Measurements from ENCODE around the gene ARID3B.
"Not testable (repeated sequence)": the region's sequence is repeated elsewhere in the genome, so short reads cannot be mapped to it uniquely, and the experiment has no call there.

Gene ARID3B, protein sequence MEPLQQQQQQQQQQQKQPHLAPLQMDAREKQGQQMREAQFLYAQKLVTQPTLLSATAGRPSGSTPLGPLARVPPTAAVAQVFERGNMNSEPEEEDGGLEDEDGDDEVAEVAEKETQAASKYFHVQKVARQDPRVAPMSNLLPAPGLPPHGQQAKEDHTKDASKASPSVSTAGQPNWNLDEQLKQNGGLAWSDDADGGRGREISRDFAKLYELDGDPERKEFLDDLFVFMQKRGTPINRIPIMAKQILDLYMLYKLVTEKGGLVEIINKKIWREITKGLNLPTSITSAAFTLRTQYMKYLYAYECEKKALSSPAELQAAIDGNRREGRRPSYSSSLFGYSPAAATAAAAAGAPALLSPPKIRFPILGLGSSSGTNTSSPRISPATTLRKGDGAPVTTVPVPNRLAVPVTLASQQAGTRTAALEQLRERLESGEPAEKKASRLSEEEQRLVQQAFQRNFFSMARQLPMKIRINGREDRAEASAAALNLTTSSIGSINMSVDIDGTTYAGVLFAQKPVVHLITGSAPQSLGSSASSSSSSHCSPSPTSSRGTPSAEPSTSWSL

GRCh38 chr15:74540761-74541493 lies at the start of gene ARID3B:
TSS of gene ARID3B (plus strand) at chr15:74541220. CDS start at chr15:74543937, 2,717 bp downstream.
- FAIRE-seq = peak; percentile 92
- peak; percentile 86 for DNase-seq (ENCODE audit: extremely low spot score, insufficient read length, low read depth)

DNA sequence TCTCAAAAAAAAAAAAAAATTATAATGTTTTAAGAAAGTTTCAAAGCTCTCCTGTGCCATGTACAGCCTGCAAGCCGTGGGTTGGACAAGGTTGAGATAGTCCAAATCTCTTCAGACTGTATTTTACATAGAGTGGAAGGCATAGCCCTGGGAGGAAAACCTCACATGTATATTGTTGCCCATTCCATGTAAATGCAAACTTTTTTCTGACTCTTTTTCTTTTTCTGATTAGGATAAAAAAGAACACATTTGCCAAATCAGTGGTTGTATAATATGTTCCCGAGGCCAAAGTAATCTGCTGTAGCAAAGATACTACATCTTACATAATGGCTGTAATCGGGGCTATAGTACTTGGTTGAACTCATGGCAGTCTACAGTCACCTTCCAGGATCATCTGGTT lies 44.4 kb upstream of the ARID3B start:
- no peak for FAIRE-seq
- no peak for DNase-seq (ENCODE audit: extremely low spot score, insufficient read length, low read depth)

- FAIRE-seq (no peak), DNase-seq (ENCODE audit: extremely low spot score, insufficient read length, low read depth) (no peak)
Observed at GRCh38 chr15:74497584-74497983, 43.4 kb upstream of the ARID3B start.

- no peak for DNase-seq (ENCODE audit: extremely low spot score, insufficient read length, low read depth)
- no peak for FAIRE-seq
Observed at GRCh38 chr15:74499366-74499765, 41.7 kb upstream of the ARID3B start.

- FAIRE-seq (no peak), DNase-seq (ENCODE audit: extremely low spot score, insufficient read length, low read depth) (no peak)
Observed at GRCh38 chr15:74500401-74500800, 40.6 kb upstream of the ARID3B start.

- DNase-seq (ENCODE audit: extremely low spot score, insufficient read length, low read depth) = no peak
- peak; percentile 72 for FAIRE-seq
Observed at GRCh38 chr15:74502301-74502700, 38.7 kb upstream of the ARID3B start.

DNA sequence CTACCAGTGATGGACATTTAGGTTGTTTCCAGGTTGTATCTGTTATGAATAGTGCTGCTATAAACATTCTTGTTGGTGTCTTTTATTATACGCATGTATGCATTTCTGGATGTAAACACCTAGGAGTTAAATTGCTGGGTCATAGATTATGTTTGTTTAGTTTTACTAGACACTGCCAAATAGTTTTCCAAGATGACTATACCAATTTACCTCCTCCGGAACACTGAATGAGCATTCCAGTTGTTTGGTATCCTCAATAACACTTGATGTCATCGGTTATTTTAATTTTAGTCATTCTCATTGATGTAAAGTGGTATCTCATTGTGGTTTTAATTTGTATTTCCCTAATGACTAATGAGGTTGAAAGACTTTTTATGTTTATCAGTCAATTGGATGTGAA lies 36.6 kb upstream of the ARID3B start:
- FAIRE-seq = no peak
- no peak for DNase-seq (ENCODE audit: extremely low spot score, insufficient read length, low read depth)

GRCh38 chr15:74504836-74505235 lies 36.2 kb upstream of the ARID3B start:
- FAIRE-seq = no peak

DNA sequence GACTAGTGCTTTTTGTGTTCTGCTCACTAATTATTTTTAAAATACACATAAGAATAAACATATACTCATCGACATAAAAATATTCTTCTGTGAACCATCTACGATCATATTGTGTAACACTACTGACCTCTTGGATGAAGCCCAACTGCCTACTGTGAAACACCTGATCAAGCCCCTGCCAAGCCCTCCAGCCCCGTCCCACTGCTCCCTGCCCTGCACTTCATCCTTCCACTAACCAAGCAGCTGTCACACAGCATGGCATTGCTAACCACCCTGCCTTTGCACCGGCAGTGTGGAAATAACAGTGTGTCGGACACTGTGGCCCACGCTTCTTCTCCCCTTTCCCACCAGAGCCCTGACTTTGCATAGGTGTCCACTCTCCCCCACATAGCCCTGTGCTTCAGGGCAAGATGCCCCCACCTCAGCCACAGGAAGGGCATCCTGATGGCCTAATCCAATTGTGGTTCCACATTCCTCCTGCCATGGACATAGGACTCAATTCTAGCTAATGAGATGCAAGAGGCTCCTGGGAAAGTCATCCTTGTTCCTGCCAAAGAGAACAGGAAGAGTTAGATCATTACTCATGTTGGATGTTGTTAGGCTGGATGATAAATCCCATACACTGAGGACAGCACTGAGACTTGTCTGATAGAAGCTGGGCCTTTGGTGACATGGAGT lies 35.0 kb upstream of the ARID3B start:
- DNase-seq (ENCODE audit: extremely low spot score, insufficient read length, low read depth) (no peak), FAIRE-seq (no peak)

More at GRCh38 chr15:74504836-74505235, 36.2 kb upstream of the ARID3B start:
- no peak for DNase-seq (ENCODE audit: extremely low spot score, insufficient read length, low read depth)

DNA sequence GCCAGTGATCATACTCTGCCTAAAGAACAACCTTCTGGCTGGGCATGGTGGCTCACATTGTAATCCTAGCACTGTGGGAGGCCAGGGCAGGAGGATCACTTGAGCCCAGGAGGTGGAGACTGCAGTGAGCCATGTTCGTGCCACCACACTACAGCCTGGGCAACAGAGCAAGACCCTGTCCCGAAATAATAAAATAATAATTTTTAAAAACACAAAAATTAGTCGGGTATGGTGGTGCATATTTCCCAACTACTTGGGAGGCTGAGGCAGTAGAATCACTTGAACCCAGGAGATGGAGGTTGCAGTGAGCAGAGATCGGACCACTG lies 34.5 kb upstream of the ARID3B start:
- no peak for FAIRE-seq

GRCh38 chr15:74511583-74511982 lies 29.4 kb upstream of the ARID3B start:
- FAIRE-seq (no peak), DNase-seq (ENCODE audit: extremely low spot score, insufficient read length, low read depth) (no peak)

More for the DNA sequence above, 34.5 kb upstream of the ARID3B start:
- DNase-seq (ENCODE audit: extremely low spot score, insufficient read length, low read depth) = no peak

DNA sequence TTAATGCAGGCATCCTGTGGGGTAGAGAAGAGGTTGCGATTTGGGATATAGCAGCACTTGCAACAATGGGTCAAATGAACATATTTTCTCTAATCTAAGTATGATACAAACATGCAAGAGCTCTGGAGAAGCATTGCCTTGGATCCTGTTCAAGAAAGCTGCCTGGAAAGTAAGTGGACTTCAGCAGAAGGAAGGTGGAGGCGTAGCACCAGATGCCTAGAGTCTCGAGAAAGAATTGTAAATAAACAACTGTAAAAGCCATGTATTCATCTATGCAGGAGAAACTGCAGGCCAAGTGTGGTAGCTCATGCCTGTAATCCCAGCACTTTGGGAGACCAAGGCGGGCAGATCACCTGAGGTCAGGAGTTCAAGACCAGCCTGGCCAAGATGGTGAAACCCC lies 27.0 kb upstream of the ARID3B start:
- DNase-seq (ENCODE audit: extremely low spot score, insufficient read length, low read depth); FAIRE-seq: not testable (repeated sequence)

- DNase-seq (ENCODE audit: extremely low spot score, insufficient read length, low read depth) (no peak), FAIRE-seq (no peak)
Observed at GRCh38 chr15:74517096-74517495, 23.9 kb upstream of the ARID3B start.

- FAIRE-seq (no peak), DNase-seq (ENCODE audit: extremely low spot score, insufficient read length, low read depth) (no peak)
Observed at GRCh38 chr15:74519311-74519710, 21.7 kb upstream of the ARID3B start.

DNA sequence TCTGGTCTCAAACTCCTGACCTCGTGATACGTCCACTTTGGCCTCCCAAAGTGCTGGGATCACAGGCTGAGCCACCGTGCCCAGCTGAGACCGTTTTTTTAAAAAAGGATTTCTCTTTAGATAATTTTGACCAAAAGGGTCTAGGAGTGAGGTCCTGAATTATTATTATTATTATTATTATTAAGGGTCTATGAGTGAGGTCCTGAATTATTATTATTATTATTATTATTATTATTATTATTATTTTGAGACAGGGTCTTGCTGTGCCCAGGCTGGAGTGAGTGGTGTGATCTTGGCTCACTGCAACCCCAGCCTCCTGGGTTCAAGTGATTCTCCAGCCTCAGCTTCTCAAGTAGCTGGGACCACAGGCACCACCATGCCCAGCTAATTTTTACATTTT lies 20.6 kb upstream of the ARID3B start:
- DNase-seq (ENCODE audit: extremely low spot score, insufficient read length, low read depth) = no peak
- no peak for FAIRE-seq

DNA sequence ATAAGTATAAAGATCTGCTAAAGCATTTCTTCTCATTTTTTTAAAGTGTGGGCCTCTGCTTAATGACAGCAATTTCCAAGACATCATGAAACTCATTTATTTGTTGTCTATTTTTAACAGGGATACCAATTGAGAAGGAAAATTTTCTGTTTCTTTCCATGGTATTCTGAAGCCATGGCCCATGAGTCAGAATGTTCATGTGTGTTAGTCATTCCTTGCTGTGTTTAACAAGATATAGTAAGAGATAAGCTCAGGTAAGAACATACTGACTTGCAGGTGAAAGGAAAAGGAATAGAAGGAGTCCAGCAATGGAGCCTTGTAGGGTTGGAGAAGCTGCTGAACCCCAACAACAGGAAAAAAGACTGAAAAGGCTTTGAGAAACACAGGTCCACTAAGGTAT lies 17.0 kb upstream of the ARID3B start:
- FAIRE-seq = no peak
- DNase-seq (ENCODE audit: extremely low spot score, insufficient read length, low read depth) = no peak

DNA sequence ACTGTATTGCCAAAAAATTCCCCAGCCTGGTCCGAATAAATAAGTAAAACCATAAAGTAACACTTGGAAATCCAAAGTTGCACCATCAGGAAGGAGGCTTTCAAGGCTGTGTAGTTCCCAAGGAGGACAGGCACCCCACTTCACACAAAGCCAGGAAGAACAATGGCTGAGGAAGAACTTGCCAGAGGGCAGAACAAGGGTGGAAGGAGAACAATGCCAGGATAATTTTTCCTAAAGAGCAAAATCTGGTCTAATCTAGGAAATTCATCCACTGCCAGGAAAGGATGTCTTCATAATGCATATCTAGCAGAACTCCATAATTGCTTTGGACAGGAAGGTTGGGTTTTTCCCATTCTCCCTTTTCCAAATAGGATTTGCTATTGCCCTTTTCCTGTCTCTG lies 15.7 kb upstream of the ARID3B start:
- FAIRE-seq = no peak
- DNase-seq (ENCODE audit: extremely low spot score, insufficient read length, low read depth) = no peak

DNA sequence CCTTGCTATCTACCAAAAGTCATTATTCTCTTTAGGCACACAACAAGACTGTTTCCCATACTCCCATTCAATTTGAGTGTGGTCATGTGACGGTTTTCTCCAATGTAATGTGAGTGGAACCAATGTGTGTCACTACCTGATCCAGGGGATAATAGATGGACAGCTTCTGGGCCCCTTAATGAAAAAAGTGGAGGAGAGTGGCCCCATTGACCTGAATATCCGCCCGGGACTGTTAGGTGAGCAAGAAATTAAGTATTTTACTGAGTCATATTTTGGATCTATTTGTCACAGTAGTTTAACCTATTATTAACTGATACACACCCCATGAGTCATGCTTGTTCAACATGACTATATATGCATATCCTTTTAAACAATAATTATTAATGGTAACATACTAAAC lies 15.1 kb upstream of the ARID3B start:
- DNase-seq (ENCODE audit: extremely low spot score, insufficient read length, low read depth) (no peak), FAIRE-seq (no peak)

DNA sequence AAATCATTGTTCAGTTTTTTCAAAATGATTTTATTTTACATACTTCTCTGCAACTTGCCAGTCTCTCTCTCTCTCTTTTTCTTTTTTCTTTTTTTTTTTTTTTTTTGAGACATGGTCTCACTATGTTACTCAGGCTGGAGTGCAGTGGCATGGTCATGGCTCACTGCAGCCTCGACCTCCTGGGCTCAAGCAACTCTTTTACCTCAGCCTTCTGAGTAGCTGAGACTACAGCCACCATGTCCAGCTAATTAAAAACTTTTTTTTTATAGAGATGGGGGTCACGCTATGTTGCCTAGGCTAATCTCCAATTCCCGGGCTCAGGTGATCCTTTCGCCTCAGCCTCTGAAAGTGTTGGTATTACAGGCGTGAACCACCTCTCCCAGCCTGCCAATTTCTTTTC lies 12.1 kb upstream of the ARID3B start:
- DNase-seq (ENCODE audit: extremely low spot score, insufficient read length, low read depth) = no peak
- FAIRE-seq = no peak

DNA sequence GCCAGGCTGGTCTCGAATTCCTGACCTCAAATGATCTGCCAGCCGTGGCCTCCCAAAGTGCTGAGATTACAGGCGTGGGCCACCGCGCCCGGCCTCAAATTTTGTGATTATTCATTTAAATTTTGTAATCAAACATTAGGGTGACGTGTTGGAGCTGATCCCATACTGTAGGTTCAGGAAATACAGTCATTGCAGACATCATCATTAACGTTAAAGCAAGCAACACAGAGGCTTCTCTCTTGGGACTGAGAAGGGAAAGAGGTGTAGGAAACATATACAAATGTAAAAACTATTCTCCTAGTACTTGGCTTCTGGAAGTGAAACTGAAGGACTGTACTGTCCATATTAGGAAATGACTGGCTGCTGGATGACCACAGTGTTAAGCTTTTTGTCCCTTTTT lies 11.1 kb upstream of the ARID3B start:
- DNase-seq (ENCODE audit: extremely low spot score, insufficient read length, low read depth) (no peak), FAIRE-seq (no peak)

GRCh38 chr15:74530771-74531143 lies 10.3 kb upstream of the ARID3B start:
- DNase-seq (ENCODE audit: extremely low spot score, insufficient read length, low read depth) (no peak), FAIRE-seq (no peak)
